ENCODE data around the gene SUN5. TPM values are rescaled to one million over a fixed set of nuclear protein-coding genes. Genes with fewer than 3 reads are reported as not detected.
"Not testable (repeated sequence)": the region's sequence is repeated elsewhere in the genome, so short reads cannot be mapped to it uniquely, and the experiment has no call there.

Gene SUN5
- total RNA-seq (2014; rRNA removed; shearing (Covaris generic); ENCODE audit: low replicate concordance): not detected in 2 replicates

- in situ Hi-C loops (cut with HindIII; ENCODE audit: low pct_unique_long_range_greater_than_20kb, low sequenced_read_pairs): no loop called here
- DNase-seq (ENCODE audit: low read depth): no peak
These were observed at the start of gene SUN5 for GRCh38 chr20:33004141-33004751. Gene SUN5 (minus strand): TSS chr20:33004433. CDS start chr20:33004340, 93 bp downstream.

- no peak for DNase-seq (ENCODE audit: low read depth)
- in situ Hi-C loops (cut with HindIII; ENCODE audit: low pct_unique_long_range_greater_than_20kb, low sequenced_read_pairs): no loop called here
These were observed 49.3 kb upstream of the SUN5 start, which contains the start of gene BPIFB3 for GRCh38 chr20:33053291-33054106. Gene BPIFB3 (plus strand): TSS chr20:33053903. CDS start chr20:33055436, 1,533 bp downstream.

- DNase-seq (ENCODE audit: low read depth): no peak
- in situ Hi-C loops (cut with HindIII; ENCODE audit: low pct_unique_long_range_greater_than_20kb, low sequenced_read_pairs): no loop called here
These were observed 47.1 kb upstream of the SUN5 start for GRCh38 chr20:33051333-33051732.

- no peak for DNase-seq (ENCODE audit: low read depth)
- in situ Hi-C loops (cut with HindIII; ENCODE audit: low pct_unique_long_range_greater_than_20kb, low sequenced_read_pairs): no loop called here
These were observed 42.2 kb upstream of the SUN5 start for GRCh38 chr20:33046412-33046811.

GRCh38 chr20:33045129-33045721 lies 41.0 kb upstream of the SUN5 start:
- in situ Hi-C loops (cut with HindIII; ENCODE audit: low pct_unique_long_range_greater_than_20kb, low sequenced_read_pairs); DNase-seq (ENCODE audit: low read depth): not testable (repeated sequence)

- in situ Hi-C loops (cut with HindIII; ENCODE audit: low pct_unique_long_range_greater_than_20kb, low sequenced_read_pairs): no loop called here
These were observed 39.5 kb upstream of the SUN5 start for GRCh38 chr20:33043731-33044181.

GRCh38 chr20:33042983-33043730 lies 38.9 kb upstream of the SUN5 start:
- in situ Hi-C loops (cut with HindIII; ENCODE audit: low pct_unique_long_range_greater_than_20kb, low sequenced_read_pairs): no loop called here

More at GRCh38 chr20:33043731-33044181, 39.5 kb upstream of the SUN5 start:
- DNase-seq (ENCODE audit: low read depth): no peak

GRCh38 chr20:33042430-33042829 lies 38.2 kb upstream of the SUN5 start:
- no peak for DNase-seq (ENCODE audit: low read depth)
- in situ Hi-C loops (cut with HindIII; ENCODE audit: low pct_unique_long_range_greater_than_20kb, low sequenced_read_pairs): no loop called here

More at GRCh38 chr20:33042983-33043730, 38.9 kb upstream of the SUN5 start:
- DNase-seq (ENCODE audit: low read depth): no peak

- in situ Hi-C loops (cut with HindIII; ENCODE audit: low pct_unique_long_range_greater_than_20kb, low sequenced_read_pairs): no loop called here
- no peak for DNase-seq (ENCODE audit: low read depth)
These were observed 34.0 kb upstream of the SUN5 start for GRCh38 chr20:33038243-33038642.

GRCh38 chr20:33037456-33037855 lies 33.2 kb upstream of the SUN5 start:
- in situ Hi-C loops (cut with HindIII; ENCODE audit: low pct_unique_long_range_greater_than_20kb, low sequenced_read_pairs): no loop called here
- no peak for DNase-seq (ENCODE audit: low read depth)

GRCh38 chr20:33034901-33035492 lies 30.8 kb upstream of the SUN5 start:
- in situ Hi-C loops (cut with HindIII; ENCODE audit: low pct_unique_long_range_greater_than_20kb, low sequenced_read_pairs): no loop called here

GRCh38 chr20:33034115-33034514 lies 29.9 kb upstream of the SUN5 start:
- no peak for DNase-seq (ENCODE audit: low read depth)
- in situ Hi-C loops (cut with HindIII; ENCODE audit: low pct_unique_long_range_greater_than_20kb, low sequenced_read_pairs): no loop called here

More at GRCh38 chr20:33034901-33035492, 30.8 kb upstream of the SUN5 start:
- no peak for DNase-seq (ENCODE audit: low read depth)

GRCh38 chr20:33033381-33033780 lies 29.1 kb upstream of the SUN5 start:
- in situ Hi-C loops (cut with HindIII; ENCODE audit: low pct_unique_long_range_greater_than_20kb, low sequenced_read_pairs): no loop called here
- no peak for DNase-seq (ENCODE audit: low read depth)

- DNase-seq (ENCODE audit: low read depth): no peak
- in situ Hi-C loops (cut with HindIII; ENCODE audit: low pct_unique_long_range_greater_than_20kb, low sequenced_read_pairs): no loop called here
These were observed 28.3 kb upstream of the SUN5 start for GRCh38 chr20:33032555-33032954.

- in situ Hi-C loops (cut with HindIII; ENCODE audit: low pct_unique_long_range_greater_than_20kb, low sequenced_read_pairs): no loop called here
- DNase-seq (ENCODE audit: low read depth): no peak
These were observed 27.3 kb upstream of the SUN5 start, which contains the start of gene BPIFB6 for GRCh38 chr20:33031531-33031930. Gene BPIFB6 (plus strand): TSS chr20:33031648. CDS start chr20:33031648, 0 bp downstream.

GRCh38 chr20:33030569-33030968 lies 26.3 kb upstream of the SUN5 start:
- in situ Hi-C loops (cut with HindIII; ENCODE audit: low pct_unique_long_range_greater_than_20kb, low sequenced_read_pairs): no loop called here
- DNase-seq (ENCODE audit: low read depth): no peak

GRCh38 chr20:33030076-33030475 lies 25.8 kb upstream of the SUN5 start:
- DNase-seq (ENCODE audit: low read depth): no peak
- in situ Hi-C loops (cut with HindIII; ENCODE audit: low pct_unique_long_range_greater_than_20kb, low sequenced_read_pairs): no loop called here

- in situ Hi-C loops (cut with HindIII; ENCODE audit: low pct_unique_long_range_greater_than_20kb, low sequenced_read_pairs): no loop called here
- no peak for DNase-seq (ENCODE audit: low read depth)
These were observed 24.6 kb upstream of the SUN5 start for GRCh38 chr20:33028875-33029274.
